PC-9 (cell line): ENCODE data around the gene ADAMTS2. TPM values are rescaled to one million over a fixed set of nuclear protein-coding genes. Genes with fewer than 3 reads are reported as not detected.

Experiments used
- BruUV-seq: library from RNA; stranded (reverse); fragments of 400-500 nt; replicated peaks from 2 replicates; lab custom pipeline; 2021; lab: Mats Ljungman, UMichigan
- CTCF ChIA-PET: fragments of 300-600 bp; sonication (Branson Sonifier 250); formaldehyde crosslinking; loops from one replicate; lab custom pipeline; 2022; ENCODE audit warnings: antibody characterized with exemption; lab: Charles Lee
- POLR2A ChIA-PET: fragments of 300-600 bp; sonication (Branson Sonifier 250); formaldehyde crosslinking; loops from one replicate; lab custom pipeline; 2022; ENCODE audit warnings: antibody characterized with exemption; ENCODE audit not compliant: unreplicated experiment; lab: Charles Lee
- DNase-seq, 2 experiments: peaks; one replicate each; pipeline versions ENCODE4 v3.0.0 to v3.0.0-alpha.2; 2015 to 2022; ENCODE audit warnings: mixed read lengths in 1 of 2
- H2AFZ ChIP-seq: fragments of 200-600 bp; sonication (generic); 2 replicates; pipeline ENCODE4 v1.8.1; 2017; ENCODE audit warnings: antibody characterized with exemption
- H3F3A ChIP-seq: fragments of 200-600 bp; sonication (generic); 2 replicates; pipeline ENCODE4 v1.8.1; 2017; ENCODE audit warnings: antibody characterized with exemption, mild to moderate bottlenecking, low read depth; ENCODE audit not compliant: insufficient read depth
- H3K27ac ChIP-seq: fragments of 200-600 bp; sonication (generic); 2 replicates; pipeline ENCODE4 v1.6.1; 2016; ENCODE audit warnings: mixed run types
- H3K27me3 ChIP-seq: fragments of 200-600 bp; sonication (generic); 2 replicates; pipeline ENCODE4 v1.6.1; 2016; ENCODE audit warnings: low read depth, mixed run types; ENCODE audit not compliant: insufficient read depth
- H3K36me3 ChIP-seq: fragments of 200-600 bp; sonication (generic); 2 replicates; pipeline ENCODE4 v1.6.1; 2016; ENCODE audit warnings: low read depth, mixed run types
- H3K4me1 ChIP-seq: fragments of 200-600 bp; sonication (generic); replicated peaks from 2 replicates; pipeline ENCODE4 v1.6.1; 2016; ENCODE audit warnings: mixed run types; ENCODE audit not compliant: insufficient read depth
- H3K4me2 ChIP-seq: fragments of 200-600 bp; sonication (generic); 2 replicates; pipeline ENCODE4 v1.6.1; 2017; ENCODE audit warnings: mixed run types
- H3K4me3 ChIP-seq: fragments of 200-600 bp; sonication (generic); 2 replicates; pipeline ENCODE4 v1.6.1; 2016; ENCODE audit warnings: mixed run types
- H3K79me2 ChIP-seq: fragments of 200-600 bp; sonication (generic); 2 replicates; pipeline ENCODE4 v1.6.1; 2017; ENCODE audit warnings: low read depth, mixed run types
- H3K9me2 ChIP-seq: fragments of 200-600 bp; sonication (generic); 2 replicates; pipeline ENCODE4 v1.8.1; 2017; ENCODE audit warnings: mild to moderate bottlenecking; ENCODE audit not compliant: insufficient read depth
- H3K9me3 ChIP-seq: fragments of 200-600 bp; sonication (generic); 2 replicates; pipeline ENCODE4 v1.8.1; 2016; ENCODE audit warnings: low read depth; ENCODE audit not compliant: insufficient read depth
- H4K20me1 ChIP-seq: fragments of 200-600 bp; sonication (generic); 2 replicates; pipeline ENCODE4 v1.8.1; 2017; ENCODE audit not compliant: insufficient read depth
- EZH2 ChIP-seq: fragments of 200-600 bp; sonication (generic); IDR thresholded peaks from 2 replicates; pipeline ENCODE4 v1.8.0; 2017; ENCODE audit warnings: antibody characterized with exemption, low read depth
- intact Hi-C: fragments of 100-400 bp; cut with micrococcal nuclease; formaldehyde crosslinking; loops from one replicate; pipeline ENCODE4 v1.10.0; 2022; ENCODE audit not compliant: unreplicated experiment
- total RNA-seq: library from RNA; stranded (reverse); gene quantifications from 2 replicates; pipeline ENCODE4 v1.2.3, GENCODE V29; 2021
- TF ChIP-seq, protein P1 (sequence below): fragments of 200-600 bp; sonication (generic); conservative IDR thresholded peaks from 2 replicates; pipeline ENCODE4 v1.6.1; 2017; ENCODE audit warnings: mixed run types, antibody characterized with exemption, mild to moderate bottlenecking, moderate library complexity

The ADAMTS2 gene
- total RNA-seq, 1 experiment from 2014 or later: not detected

DNA sequence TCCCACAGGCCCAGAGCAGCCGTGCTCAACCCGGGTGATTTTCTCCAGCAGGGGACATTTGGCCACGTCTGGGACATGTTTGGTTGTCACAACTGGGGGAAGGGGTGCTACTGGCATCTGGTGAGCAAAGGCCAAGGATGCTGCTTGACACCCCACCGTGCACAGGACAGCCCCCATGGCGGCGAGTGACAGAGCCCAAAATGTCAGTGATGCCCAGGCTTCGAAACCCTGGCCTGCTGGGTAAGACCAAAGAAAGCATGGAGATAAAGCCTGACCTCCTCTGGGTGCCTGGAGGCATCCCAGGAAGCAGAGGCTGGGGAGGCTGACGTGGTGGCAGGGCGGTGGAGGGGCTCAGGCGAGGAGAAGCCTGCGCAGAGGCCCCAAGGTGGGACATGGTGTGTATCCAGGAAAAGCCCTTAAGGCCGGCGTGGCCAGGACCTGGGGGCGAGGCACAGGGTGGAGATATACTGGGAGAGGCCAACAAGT lies 218.7 kb downstream of the ADAMTS2 start:
- no peaks in the 10 kb centered on the region for H4K20me1 ChIP-seq
- peaks cover 60% of the 10 kb centered on the region for H3K27me3 ChIP-seq
- no TSS peak for BruUV-seq
- H3K4me3 ChIP-seq: no peak overlapping the region
- H3K4me1 ChIP-seq: no peaks in the 10 kb centered on the region
- intact Hi-C loops: no loop called here
- no peak overlapping the region for H3K27ac ChIP-seq
- ChIA-PET CTCF (no interaction called here), POLR2A (no interaction called here)
- H3K9me3 ChIP-seq: no peaks in the 10 kb centered on the region
- no peak overlapping the region for H2AFZ ChIP-seq
- DNase-seq: no peak
- H3F3A ChIP-seq: no peaks in the 10 kb centered on the region
- no peaks in the 10 kb centered on the region for H3K9me2 ChIP-seq
- H3K79me2 ChIP-seq: no peaks in the 10 kb centered on the region
- H3K4me2 ChIP-seq: no peak overlapping the region
- no peaks in the 10 kb centered on the region for H3K36me3 ChIP-seq
- TF ChIP-seq EZH2: no peak
- TF ChIP-seq, protein P1, sequence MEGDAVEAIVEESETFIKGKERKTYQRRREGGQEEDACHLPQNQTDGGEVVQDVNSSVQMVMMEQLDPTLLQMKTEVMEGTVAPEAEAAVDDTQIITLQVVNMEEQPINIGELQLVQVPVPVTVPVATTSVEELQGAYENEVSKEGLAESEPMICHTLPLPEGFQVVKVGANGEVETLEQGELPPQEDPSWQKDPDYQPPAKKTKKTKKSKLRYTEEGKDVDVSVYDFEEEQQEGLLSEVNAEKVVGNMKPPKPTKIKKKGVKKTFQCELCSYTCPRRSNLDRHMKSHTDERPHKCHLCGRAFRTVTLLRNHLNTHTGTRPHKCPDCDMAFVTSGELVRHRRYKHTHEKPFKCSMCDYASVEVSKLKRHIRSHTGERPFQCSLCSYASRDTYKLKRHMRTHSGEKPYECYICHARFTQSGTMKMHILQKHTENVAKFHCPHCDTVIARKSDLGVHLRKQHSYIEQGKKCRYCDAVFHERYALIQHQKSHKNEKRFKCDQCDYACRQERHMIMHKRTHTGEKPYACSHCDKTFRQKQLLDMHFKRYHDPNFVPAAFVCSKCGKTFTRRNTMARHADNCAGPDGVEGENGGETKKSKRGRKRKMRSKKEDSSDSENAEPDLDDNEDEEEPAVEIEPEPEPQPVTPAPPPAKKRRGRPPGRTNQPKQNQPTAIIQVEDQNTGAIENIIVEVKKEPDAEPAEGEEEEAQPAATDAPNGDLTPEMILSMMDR: no peak

DNA sequence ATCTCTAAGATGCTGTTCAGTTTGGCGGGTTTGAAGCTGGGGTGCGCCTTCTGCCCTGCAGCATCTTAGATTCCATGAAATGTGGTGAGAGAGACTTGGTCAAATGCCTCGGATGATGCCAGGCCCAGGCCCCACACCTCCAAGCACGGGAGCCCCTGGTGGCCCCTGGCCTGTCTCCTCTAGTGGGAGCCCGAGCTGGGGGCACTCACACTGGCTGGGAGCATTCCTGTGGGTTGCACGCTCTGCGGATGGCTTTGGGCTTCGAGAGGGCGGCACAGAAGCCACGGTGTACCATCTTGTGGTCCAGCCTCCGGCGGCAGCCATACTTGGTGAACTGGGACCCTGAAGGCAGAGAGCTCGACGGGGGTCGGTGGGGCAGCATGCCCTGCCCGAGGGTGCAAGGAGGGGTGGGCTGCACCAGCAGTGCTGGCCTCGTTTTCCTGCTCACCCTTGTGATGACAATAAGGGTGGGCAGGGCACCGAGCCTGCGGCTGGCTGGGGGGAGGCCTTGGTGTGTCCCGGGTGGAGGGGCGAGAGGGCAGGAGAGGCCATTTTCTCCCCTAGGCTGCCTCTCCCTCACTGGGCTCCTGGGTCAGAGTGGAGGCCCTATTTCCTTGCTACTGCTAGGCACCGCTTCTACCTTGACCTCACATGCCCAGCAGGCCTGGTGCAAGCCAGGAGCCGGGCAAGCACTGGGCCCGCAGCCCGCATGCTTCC lies 219.3 kb downstream of the ADAMTS2 start:
- Histone ChIP-seq H3K4me2 (no peak overlapping the region), H3K9me2 (no peaks in the 10 kb centered on the region), H3K36me3 (no peaks in the 10 kb centered on the region), H3F3A (no peaks in the 10 kb centered on the region), H3K79me2 (no peaks in the 10 kb centered on the region), H3K4me1 (no peaks in the 10 kb centered on the region), H4K20me1 (no peaks in the 10 kb centered on the region), H3K4me3 (no peak overlapping the region), H2AFZ (no peak overlapping the region), H3K27ac (no peak overlapping the region), H3K9me3 (no peaks in the 10 kb centered on the region), H3K27me3 (peaks cover 56% of the 10 kb centered on the region)
- POLR2A ChIA-PET: no interaction called here
- intact Hi-C loops: no loop called here
- CTCF ChIA-PET: no interaction called here
- no TSS peak for BruUV-seq
- no peak for DNase-seq
- no peak for TF ChIP-seq EZH2
- TF ChIP-seq, protein P1: no peak

DNA sequence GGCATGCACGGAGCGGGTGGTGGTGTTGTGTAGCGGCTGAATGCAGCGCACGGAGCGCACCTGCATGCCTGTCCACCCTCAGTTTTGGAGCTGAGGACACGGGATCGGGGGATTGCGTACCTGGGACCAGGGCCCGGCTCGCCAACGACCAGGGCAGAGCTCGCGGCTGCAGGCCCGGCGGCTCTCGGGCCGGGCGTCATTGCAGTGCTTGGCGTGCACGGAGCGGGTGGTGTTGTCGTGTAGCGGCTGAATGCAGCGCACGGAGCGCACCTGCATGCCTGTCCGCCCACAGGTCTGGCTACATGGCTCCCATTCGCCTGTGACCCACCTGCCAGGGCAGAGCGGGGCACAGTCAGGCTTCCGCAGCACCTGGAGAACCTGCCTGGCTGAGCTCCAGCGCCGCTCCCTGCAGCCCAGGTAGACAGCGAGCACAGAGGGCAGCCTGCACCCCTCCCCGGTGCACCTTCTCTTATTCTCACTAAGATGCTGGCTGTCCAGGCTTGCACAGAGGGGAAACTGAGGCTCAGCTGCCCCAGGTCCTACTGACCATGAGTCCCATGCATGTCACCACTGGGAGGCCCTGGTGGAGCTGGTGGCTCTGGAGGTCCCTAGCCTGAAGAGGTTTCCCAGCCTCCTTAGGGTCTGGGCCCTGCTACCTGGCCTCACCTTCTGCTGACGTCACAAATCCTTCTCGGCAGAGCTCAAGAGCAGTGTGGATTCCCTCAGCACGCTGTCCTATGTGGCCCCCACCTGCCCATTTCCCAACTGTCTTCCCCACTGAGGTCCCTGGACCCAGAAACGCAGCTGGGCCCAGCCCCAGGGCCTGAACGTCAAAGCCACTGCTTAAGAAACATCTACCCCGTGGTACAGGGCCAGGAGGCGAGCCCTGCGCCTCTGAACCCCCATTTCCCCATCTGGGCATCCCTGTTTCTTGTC lies 220.1 kb downstream of the ADAMTS2 start:
- ChIA-PET CTCF (no interaction called here), POLR2A (no interaction called here)
- no peak overlapping the region for H3K4me3 ChIP-seq
- H3K79me2 ChIP-seq: no peaks in the 10 kb centered on the region
- no peak overlapping the region for H3K4me2 ChIP-seq
- H3K27me3 ChIP-seq: peaks cover 47% of the 10 kb centered on the region
- no peak overlapping the region for H2AFZ ChIP-seq
- no peaks in the 10 kb centered on the region for H3K36me3 ChIP-seq
- H3K9me3 ChIP-seq: no peaks in the 10 kb centered on the region
- no peaks in the 10 kb centered on the region for H3K9me2 ChIP-seq
- intact Hi-C loops: no loop called here
- no TSS peak for BruUV-seq
- no peak overlapping the region for H3K27ac ChIP-seq
- no peak for DNase-seq
- TF ChIP-seq, protein P1: no peak
- no peak for TF ChIP-seq EZH2
- no peaks in the 10 kb centered on the region for H4K20me1 ChIP-seq
- H3F3A ChIP-seq: no peaks in the 10 kb centered on the region
- no peaks in the 10 kb centered on the region for H3K4me1 ChIP-seq
